ENCODE results near the gene SLC16A6.

- TF ChIP-seq POLR2A (IDR thresholded peaks at IDR 0.05; ENCODE audit: low read length) (no peak), GATA1 (IDR thresholded peaks at IDR 0.05; ENCODE audit: low read depth, low read length) (no peak)
These were observed 38.4 kb upstream of the SLC16A6 start for GRCh38 chr17:68329331-68329730.

All from erythroblast (primary cell).